NCI-H2029 (cell line): Measurements from ENCODE around the gene KAZN.

Experiments
- DNase-seq: peaks from one replicate; lab custom pipeline; 2025; lab: John Stamatoyannopoulos, UW

Gene KAZN

GRCh38 chr1:15159166-15159555 is 560.7 kb downstream of the KAZN start:
- no peak for DNase-seq

DNA sequence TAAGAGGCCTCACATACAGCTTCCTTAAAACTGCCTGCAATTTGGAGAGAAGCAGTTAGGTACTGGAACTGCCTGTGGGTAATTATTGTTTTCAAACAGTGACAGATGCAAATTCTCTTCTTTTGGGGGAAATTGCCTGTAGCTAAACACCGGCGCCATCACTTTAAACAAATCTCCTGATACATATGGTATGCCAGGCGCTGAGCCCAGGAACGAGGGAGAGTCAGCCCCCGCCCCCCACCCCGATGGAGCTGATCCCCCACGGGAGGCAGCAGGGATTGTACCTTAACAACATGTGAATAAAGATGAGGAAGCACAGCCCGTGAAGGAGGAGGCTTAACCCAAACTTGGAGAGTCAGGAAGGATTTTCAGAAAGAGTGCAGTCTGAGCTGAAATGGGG is 562.1 kb downstream of the KAZN start:
- DNase-seq, result no peak

DNA sequence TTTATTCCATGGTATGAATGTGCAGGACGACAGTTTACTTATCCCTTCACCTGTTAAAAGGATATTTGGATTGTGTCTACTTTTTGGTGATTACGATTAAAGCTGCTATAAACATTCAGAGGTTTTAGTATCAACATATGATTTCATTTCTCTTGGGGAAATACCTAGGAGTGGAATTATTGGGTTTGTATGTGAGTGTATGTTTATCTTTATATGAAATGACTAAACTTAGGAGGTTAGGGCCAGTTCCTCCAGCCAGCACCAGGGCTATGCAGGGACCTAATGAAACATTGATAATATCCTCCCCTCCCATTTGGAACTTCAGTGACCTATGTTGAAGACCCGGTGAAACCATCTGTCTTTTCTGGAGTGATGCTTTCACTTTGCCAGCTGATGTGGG is 568.9 kb downstream of the KAZN start:
- DNase-seq, result no peak
